SK-N-SH treated with all-trans-retinoic acid at 6 μM for 48 hours (cell line): ENCODE results near the gene CYP1A1.

Experiments used
- ATAC-seq: fragments of 200-7000 bp; cut with Tn5 transposase; 3 replicates; pipeline ENCODE4 v1.9.1; 2020; ENCODE audit warnings: mild to moderate bottlenecking, moderate library complexity
- BACH2 ChIP-seq: fragments of 250-450 bp; sonication (Bioruptor Pico); IDR thresholded peaks from 2 replicates; pipeline ENCODE4 v1.9.0; 2021; ENCODE audit warnings: mild to moderate bottlenecking, borderline replicate concordance
- ZNF8 ChIP-seq: fragments of 450-650 bp; formaldehyde crosslinking; IDR thresholded peaks from 2 replicates; pipeline ENCODE4 v1.5.0; 2020; ENCODE audit warnings: mild to moderate bottlenecking, moderate library complexity

The CYP1A1 gene

DNA sequence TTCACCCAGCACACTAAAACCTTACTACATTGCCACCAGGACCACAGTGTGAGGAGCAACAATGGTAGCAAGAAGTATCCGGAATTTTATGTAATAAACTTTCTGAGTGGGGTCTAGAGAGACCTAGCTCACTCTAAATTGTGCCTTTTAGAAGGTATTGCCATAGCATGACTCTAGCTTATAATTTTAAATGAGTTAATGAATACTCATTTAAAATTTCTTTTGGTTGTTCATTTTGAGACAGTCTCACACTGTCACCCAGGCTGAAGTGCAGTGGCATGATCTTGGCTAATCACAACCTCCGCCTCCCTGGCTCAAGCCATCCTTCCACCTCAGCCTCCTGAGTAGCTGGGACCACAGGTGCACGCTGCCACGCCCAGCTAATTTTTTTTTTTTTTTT lies 55.7 kb downstream of the CYP1A1 start:
- TF ChIP-seq ZNF8 (CRISPR knock-in tag) (no peak), BACH2 (CRISPR knock-in tag) (no peak)
- ATAC-seq: no peak
